GM12891 (cell line): Measurements from ENCODE around the gene FOXL3.

Experiments
- DNase-seq: peaks from one replicate; pipeline ENCODE4 v3.0.0; 2011; ENCODE audit warnings: low spot score; ENCODE audit not compliant: insufficient read length
- FAIRE-seq: peaks from 2 replicates; lab custom pipeline; 2011; peaks lifted over from hg19 to GRCh38; lab: Jason Lieb, UNC
- PAX5 ChIP-seq: IDR thresholded peaks from 2 replicates; pipeline ENCODE4 v1.6.1; 2011; ENCODE audit warnings: low read length, moderate library complexity, mild to moderate bottlenecking; ENCODE audit not compliant: insufficient read depth, severe bottlenecking
- POLR2A ChIP-seq: IDR thresholded peaks from 2 replicates; pipeline ENCODE4 v1.6.1; 2011; ENCODE audit warnings: low read depth, low read length, control low read depth
- POLR2AphosphoS5 ChIP-seq: IDR thresholded peaks from 2 replicates; pipeline ENCODE4 v1.6.1; 2011; ENCODE audit warnings: low read depth, low read length, control low read depth
- POU2F2 ChIP-seq: IDR thresholded peaks from 2 replicates; pipeline ENCODE4 v1.6.1; 2011; ENCODE audit warnings: low read depth, mild to moderate bottlenecking, control low read depth, low read length, moderate library complexity
- SPI1 ChIP-seq: IDR thresholded peaks from 2 replicates; pipeline ENCODE4 v1.6.1; 2011; ENCODE audit warnings: low read depth, low read length, control low read depth
- TAF1 ChIP-seq: IDR thresholded peaks from 2 replicates; pipeline ENCODE4 v1.6.1; 2011; ENCODE audit warnings: low read depth, low read length, control low read depth

The FOXL3 gene

DNA sequence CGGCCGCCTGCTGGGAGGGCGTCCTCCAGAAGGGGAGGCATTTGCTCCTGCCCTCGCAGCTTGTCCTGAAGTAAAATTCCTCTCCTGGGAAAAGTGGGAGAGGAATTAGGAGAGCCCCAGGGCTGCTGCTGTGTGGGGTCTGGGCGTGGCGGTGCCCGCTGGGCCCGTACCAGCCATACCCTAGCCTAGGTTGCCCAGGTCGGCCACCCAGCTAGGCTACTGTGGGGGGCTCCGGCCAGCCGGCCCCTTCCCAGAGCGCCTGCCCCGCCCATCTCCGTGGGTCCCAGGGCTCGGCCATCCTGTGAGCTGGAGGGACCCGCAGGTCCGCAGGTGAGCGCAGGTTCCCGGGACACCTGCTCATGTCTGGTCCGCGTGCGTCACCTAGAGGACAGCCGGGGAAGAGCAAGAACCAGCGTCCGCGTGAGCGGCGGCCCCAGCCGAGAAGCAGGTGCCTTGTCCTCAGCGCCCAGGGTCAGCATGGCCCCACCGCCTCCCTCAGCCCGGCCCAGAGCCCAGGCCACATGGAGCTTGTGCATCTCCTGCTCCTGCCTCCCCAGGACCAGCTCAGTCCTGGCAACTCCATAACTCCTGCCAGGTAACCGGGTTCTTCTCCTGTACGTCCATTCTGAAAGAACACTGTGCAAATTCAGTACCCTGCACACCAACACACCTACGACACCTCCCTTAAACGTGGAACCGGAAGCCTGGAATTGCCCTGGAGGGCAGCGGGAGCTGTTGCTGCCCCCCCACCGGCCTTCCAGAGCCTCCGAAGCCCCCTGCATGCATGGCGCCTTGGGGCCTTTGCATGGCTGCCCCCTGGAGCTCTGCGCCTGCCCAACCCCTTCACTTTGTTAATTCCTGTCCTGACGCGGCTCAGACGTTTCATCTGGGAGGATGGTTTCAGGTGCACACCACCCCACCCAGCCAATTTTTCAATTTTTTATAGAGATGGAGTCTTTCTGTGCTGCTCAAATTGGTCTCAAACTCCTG is 22.8 kb upstream of the FOXL3 start:
- no peak for DNase-seq
- no peak for TF ChIP-seq POLR2AphosphoS5
- TF ChIP-seq SPI1 = no peak
- no peak for TF ChIP-seq POLR2A
- TF ChIP-seq PAX5 = no peak
- no peak for FAIRE-seq

- no peak for TF ChIP-seq SPI1
- no peak for TF ChIP-seq PAX5
- TF ChIP-seq POU2F2 = no peak
- no peak for TF ChIP-seq TAF1
- no peak for TF ChIP-seq POLR2A
- TF ChIP-seq POLR2AphosphoS5 = no peak
- FAIRE-seq (no peak), DNase-seq (no peak)
Observed at GRCh38 chr7:268991-269390, 21.0 kb upstream of the FOXL3 start.

- DNase-seq (no peak), FAIRE-seq (no peak)
- TF ChIP-seq POU2F2 (no peak), SPI1 (no peak), TAF1 (no peak), PAX5 (no peak), POLR2A (no peak), POLR2AphosphoS5 (no peak)
Observed at GRCh38 chr7:269721-270120, 20.2 kb upstream of the FOXL3 start.

GRCh38 chr7:270351-270983 is 19.5 kb upstream of the FOXL3 start:
- no peak for FAIRE-seq
- DNase-seq = no peak
- TF ChIP-seq POU2F2 (no peak), PAX5 (no peak), SPI1 (no peak), POLR2A (no peak), POLR2AphosphoS5 (no peak), TAF1 (no peak)

DNA sequence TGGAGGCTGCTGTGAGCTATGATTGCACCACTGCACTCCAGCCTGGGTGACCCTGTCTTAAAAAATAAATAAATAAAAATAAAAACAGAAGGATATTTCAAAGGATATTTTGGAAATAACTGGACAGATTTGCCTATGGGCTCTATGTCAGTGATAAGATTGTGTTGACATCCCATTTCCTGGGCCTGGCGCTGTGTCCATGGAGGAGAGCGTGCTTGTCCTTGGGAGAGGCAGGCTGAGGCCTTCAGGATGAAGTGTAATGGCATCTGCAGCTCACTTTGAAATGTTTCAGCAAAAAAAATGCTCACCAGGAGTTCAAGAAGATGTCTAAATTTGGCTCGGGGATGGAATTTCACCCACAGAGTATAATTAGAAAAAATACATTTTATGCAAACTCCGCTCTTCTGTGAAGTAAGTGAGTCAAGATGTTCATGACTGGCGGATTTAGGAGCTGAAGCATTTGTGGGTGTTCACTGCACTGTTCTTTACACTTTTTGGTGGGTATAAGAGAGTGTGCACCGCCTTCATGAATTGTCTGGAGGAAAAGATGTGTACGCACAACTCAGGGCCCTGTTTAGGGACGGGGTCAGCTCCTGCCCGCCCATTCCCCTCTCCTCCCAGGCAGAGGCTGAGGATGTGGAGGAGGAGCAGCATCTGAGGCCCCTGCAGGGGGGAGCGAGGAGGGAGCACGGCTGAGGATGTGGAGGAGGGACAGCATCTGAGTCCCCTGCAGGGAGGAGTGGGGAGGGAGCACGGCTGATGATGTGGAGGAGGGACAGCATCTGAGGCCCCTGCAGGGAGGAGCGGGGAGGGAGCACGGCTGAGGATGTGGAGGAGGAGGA is 18.5 kb upstream of the FOXL3 start:
- TF ChIP-seq POLR2AphosphoS5 (no peak), SPI1 (no peak), POLR2A (no peak), TAF1 (no peak), POU2F2 (no peak), PAX5 (no peak)
- DNase-seq = no peak

DNA sequence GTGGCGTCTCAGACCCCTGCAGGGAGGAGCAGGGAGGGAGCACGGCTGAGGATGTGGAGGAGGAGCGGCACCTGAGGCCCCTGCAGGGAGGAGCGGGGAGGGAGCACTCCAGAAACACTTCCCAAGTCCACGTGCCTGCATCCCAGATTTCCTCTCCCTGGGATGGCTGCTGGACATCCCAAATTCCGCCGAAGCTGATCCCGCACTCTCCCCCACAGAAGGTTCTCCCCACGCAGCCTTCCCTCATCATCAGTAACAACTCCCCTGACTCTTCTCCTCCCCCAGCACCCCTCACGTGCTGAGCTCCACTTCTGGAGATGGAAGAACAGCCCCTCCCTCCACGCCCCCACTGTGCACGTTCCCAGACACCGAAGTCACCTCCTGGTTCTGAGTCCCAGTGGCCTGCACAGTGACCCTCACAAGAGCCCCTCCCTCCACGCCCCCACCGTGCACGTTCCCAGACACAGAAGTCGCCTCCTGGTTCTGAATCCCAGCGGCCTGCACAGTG is 17.8 kb upstream of the FOXL3 start:
- TF ChIP-seq POLR2AphosphoS5 (no peak), POU2F2 (no peak), PAX5 (no peak), SPI1 (no peak), TAF1 (no peak), POLR2A (no peak)
- DNase-seq = no peak
- FAIRE-seq = no peak

More for the DNA sequence above, 18.5 kb upstream of the FOXL3 start:
- FAIRE-seq = no peak

DNA sequence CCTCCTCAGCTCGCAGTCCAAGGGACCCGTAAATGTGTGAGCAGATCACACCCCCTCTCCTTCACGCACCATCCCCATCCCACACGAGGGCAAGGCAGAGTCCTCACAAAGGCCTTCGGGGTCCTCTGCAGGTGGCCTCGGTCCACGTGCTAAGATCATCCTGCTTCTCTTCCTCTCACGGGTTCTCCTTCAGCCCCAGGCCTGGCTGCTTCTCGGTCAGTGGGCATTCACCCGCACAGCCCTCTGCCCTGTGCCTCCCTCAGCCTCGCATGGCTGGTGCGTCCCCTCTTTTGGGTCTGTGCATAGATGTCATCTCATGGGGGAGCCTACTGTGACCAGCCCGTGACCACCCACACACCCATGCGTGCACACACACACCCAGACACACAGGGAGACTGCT is 17.3 kb upstream of the FOXL3 start:
- no peak for DNase-seq
- no peak for FAIRE-seq
- TF ChIP-seq TAF1 = no peak
- TF ChIP-seq POLR2AphosphoS5 = no peak
- no peak for TF ChIP-seq POLR2A
- no peak for TF ChIP-seq PAX5
- no peak for TF ChIP-seq SPI1
- TF ChIP-seq POU2F2 = no peak

DNA sequence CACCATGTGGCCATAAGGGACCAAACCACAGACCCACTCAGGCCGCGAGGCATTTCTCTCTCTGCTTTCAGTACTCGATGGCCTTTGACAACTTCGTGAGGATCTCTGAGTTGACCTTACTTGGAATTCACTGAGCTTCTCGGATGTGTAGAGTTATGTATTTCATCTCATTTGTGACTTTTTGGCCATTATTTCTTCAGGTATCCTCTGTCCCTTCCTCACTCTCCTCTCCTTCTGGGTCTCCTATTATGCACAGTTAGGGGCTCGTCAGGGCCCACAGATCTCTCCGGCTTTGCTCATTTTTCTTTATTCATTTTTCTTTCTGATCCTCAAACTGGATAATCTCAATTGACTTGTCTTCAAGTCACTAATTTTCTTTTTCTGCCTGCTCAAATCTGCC is 16.6 kb upstream of the FOXL3 start:
- no peak for TF ChIP-seq TAF1
- TF ChIP-seq POU2F2 = no peak
- no peak for TF ChIP-seq SPI1
- no peak for TF ChIP-seq POLR2A
- TF ChIP-seq POLR2AphosphoS5 = no peak
- FAIRE-seq (no peak), DNase-seq (no peak)

- no peak for DNase-seq
- no peak for FAIRE-seq
- TF ChIP-seq POU2F2 = no peak
- no peak for TF ChIP-seq SPI1
- no peak for TF ChIP-seq POLR2AphosphoS5
- no peak for TF ChIP-seq PAX5
- TF ChIP-seq POLR2A = no peak
- TF ChIP-seq TAF1 = no peak
Observed at GRCh38 chr7:274266-274665, 15.7 kb upstream of the FOXL3 start.
